T follicular helper cell (primary cell): Measurements from ENCODE around the gene SERPINB8.
A peak's percentile ranks its signal among the peaks of the same experiment; 100 is the strongest.
"Not testable (repeated sequence)": the region's sequence is repeated elsewhere in the genome, so short reads cannot be mapped to it uniquely, and the experiment has no call there.

Experiments
- DNase-seq: peaks from one replicate; pipeline ENCODE4 v3.0.0-alpha.2; 2020; ENCODE audit warnings: low read depth
- total RNA-seq, 2 experiments: gene quantifications; one replicate each; lab custom pipeline; 2026; lab: John Stamatoyannopoulos, UW

Gene SERPINB8
- 20.3 to 24.7 reads per million in 2 experiments for total RNA-seq

- DNase-seq, result peak; percentile 72
These were observed at the start of gene SERPINB8 for GRCh38 chr18:63969942-63970808. TSS of gene SERPINB8 (plus strand) at chr18:63970081. CDS start at chr18:63978309, 8,228 bp downstream.

- no peak for DNase-seq
These were observed 47.8 kb upstream of the SERPINB8 start for GRCh38 chr18:63922049-63922448.

GRCh38 chr18:63924551-63924950 lies 45.3 kb upstream of the SERPINB8 start:
- DNase-seq, result no peak

- no peak for DNase-seq
These were observed 41.5 kb upstream of the SERPINB8 start for GRCh38 chr18:63928331-63928730.

GRCh38 chr18:63929369-63929768 lies 40.5 kb upstream of the SERPINB8 start:
- DNase-seq, result not testable (repeated sequence)

GRCh38 chr18:63930773-63931354 lies 39.0 kb upstream of the SERPINB8 start:
- no peak for DNase-seq

GRCh38 chr18:63936156-63936931 lies 33.5 kb upstream of the SERPINB8 start:
- DNase-seq, result peak; percentile 20

GRCh38 chr18:63936932-63937393 lies 32.9 kb upstream of the SERPINB8 start:
- DNase-seq, result no peak

GRCh38 chr18:63940008-63940407 lies 29.9 kb upstream of the SERPINB8 start:
- no peak for DNase-seq

- DNase-seq, result not testable (repeated sequence)
These were observed 29.3 kb upstream of the SERPINB8 start for GRCh38 chr18:63940543-63941050.

GRCh38 chr18:63947051-63947790 lies 22.7 kb upstream of the SERPINB8 start:
- DNase-seq, result no peak

GRCh38 chr18:63949068-63949737 lies 20.7 kb upstream of the SERPINB8 start, which contains the start of gene HMSD:
TSS of gene HMSD (plus strand) at chr18:63949301. CDS start at chr18:63953456, 4,155 bp downstream.
- DNase-seq, result no peak

GRCh38 chr18:63951302-63951705 lies 18.6 kb upstream of the SERPINB8 start:
- no peak for DNase-seq

GRCh38 chr18:63953811-63954210 lies 16.1 kb upstream of the SERPINB8 start:
- DNase-seq, result no peak

GRCh38 chr18:63956755-63957154 lies 13.1 kb upstream of the SERPINB8 start:
- no peak for DNase-seq

GRCh38 chr18:63960891-63961290 lies 9.0 kb upstream of the SERPINB8 start:
- no peak for DNase-seq

- no peak for DNase-seq
These were observed 8.4 kb upstream of the SERPINB8 start for GRCh38 chr18:63961435-63961980.

- no peak for DNase-seq
These were observed 7.7 kb upstream of the SERPINB8 start for GRCh38 chr18:63962137-63962536.

GRCh38 chr18:63963615-63964256 lies 6.1 kb upstream of the SERPINB8 start:
- DNase-seq, result peak; percentile 16

GRCh38 chr18:63964908-63965307 lies 5.0 kb upstream of the SERPINB8 start:
- DNase-seq, result no peak
